HG03039 (cell line): Measurements from ENCODE around the gene ZIK1.

Experiments used
- ATAC-seq: cut with Tn5 transposase; IDR thresholded peaks from one replicate; pipeline ENCODE4 v1.9.1; 2021; ENCODE audit warnings: mild to moderate bottlenecking, moderate library complexity; ENCODE audit not compliant: unreplicated experiment

The ZIK1 gene

DNA sequence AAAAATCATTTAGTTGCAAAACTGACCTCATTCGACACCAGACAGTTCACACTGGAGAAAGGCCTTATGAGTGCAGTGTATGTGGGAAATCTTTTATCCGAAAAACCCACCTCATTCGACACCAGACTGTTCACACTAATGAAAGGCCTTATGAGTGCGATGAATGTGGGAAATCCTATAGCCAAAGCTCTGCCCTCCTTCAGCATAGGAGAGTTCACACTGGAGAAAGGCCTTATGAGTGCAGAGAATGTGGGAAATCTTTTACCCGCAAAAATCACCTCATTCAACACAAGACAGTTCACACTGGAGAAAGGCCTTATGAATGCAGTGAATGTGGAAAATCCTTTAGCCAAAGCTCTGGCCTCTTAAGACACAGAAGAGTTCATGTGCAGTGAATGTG, 23.0 kb downstream of the ZIK1 start:
- no peak for ATAC-seq

DNA sequence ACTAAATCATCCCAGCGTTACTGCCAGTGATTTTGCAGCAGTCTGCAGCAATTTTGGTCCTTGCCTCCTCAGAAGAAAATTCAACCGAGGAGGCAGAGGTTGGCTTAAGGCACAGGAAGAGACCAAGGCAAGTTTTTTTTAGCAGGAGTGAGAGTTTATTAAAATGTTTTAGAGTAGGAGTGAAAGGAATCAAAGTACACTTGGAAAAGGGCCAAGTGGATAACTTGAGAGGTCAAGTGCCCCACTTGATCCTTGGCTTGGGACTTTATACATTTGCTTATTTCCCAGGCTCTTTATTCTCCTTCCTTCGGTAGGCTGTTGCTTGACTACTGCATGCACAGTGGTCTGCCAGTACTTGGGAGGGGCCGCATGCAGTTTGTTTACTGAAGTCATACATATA, 27.2 kb downstream of the ZIK1 start:
- no peak for ATAC-seq

GRCh38 chr19:57613941-57614743, 30.2 kb downstream of the ZIK1 start, which contains the start of gene ZNF134:
ZNF134 (plus strand) TSS chr19:57614242; CDS start chr19:57619469, 5,227 bp downstream.
- ATAC-seq: peak; percentile 85

DNA sequence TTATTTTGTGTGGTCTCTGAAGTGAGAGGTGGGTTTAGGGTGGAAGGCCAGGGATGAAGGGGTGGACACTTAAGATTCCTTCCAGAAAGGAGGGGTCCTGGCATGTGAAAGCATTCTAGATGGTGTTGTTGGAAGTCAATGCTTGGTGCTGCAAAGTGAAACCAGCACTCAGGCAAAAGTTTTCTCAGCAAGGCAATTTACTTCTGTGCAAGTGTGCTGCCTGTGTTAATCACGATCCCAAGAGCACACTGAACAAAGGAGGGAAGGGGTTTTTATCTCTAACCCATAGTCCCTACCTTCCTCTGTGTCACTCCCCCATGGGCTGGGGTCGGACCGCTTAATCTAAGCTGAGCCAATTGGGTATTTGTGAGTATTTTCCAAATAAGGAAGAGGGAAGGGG, 31.4 kb downstream of the ZIK1 start:
- ATAC-seq: no peak

GRCh38 chr19:57620673-57621348, 36.9 kb downstream of the ZIK1 start:
- no peak for ATAC-seq

DNA sequence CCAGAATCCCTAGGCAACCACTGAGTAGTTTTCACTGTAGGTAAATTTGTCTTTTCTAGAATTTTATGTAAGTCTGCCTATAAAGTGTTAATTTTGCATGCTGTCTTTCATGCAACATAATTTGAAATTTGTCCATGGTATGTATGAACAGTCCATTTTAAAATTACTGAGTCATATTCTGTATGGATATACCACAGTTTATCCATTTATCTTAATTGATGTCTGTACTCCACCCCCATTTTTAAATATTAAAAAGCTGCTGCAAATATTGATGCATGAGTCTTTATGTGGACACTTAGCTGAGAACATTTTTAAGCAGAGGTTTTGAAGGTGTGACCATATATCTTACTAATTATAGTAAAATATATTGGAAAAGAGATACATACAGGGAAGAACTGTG, 39.1 kb downstream of the ZIK1 start:
- ATAC-seq: no peak

GRCh38 chr19:57632987-57633831, 49.3 kb downstream of the ZIK1 start, which contains the start of gene ZNF211:
ZNF211 (plus strand) TSS chr19:57633168; CDS start chr19:57633347, 179 bp downstream.
- ATAC-seq: peak; percentile 94

- no peak for ATAC-seq
Measured at GRCh38 chr19:57633832-57634131, 49.8 kb downstream of the ZIK1 start.

DNA sequence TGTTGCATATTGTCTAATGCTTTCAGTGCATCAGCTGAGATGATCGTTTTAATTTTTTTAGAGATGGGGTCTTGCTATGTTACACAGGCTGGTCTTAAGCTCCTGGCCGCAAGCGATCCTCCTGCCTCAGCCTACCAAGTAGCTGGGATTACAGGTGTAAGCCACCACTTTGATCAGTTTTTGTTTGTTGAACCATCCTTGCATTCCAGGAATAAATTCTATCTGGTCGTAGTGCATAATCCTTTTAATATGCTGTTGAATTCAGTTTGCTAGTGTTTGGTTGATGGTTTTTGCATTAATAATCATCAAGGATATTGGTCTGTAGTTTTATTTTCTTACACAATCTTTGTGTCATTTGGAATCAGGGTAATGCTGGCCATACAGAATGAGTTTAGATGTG, 53.4 kb downstream of the ZIK1 start:
- ATAC-seq: no peak

DNA sequence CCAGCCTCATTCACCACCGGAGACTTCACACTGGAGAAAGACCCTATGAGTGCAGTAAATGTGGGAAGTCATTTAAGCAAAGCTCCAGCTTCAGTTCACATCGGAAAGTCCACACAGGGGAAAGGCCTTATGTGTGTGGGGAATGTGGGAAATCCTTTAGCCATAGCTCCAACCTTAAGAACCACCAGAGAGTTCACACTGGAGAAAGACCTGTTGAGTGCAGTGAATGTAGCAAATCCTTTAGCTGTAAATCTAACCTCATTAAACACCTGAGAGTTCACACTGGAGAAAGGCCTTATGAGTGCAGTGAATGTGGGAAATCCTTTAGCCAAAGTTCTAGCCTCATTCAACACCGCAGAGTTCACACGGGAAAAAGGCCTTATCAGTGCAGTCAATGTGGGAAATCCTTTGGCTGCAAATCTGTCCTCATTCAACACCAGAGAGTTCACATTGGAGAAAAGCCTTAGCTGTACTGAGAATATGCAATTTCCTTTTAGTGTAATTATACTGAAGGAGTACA, 57.8 kb downstream of the ZIK1 start:
- no peak for ATAC-seq

- ATAC-seq: no peak
Measured at GRCh38 chr19:57642396-57643046, 58.6 kb downstream of the ZIK1 start.
